Measurements from ENCODE around the gene DCAF12L2.

Gene DCAF12L2

GRCh38 chrX:126165401-126165720 lies 728 bp downstream of the DCAF12L2 start:
- TF ChIP-seq USF1 (IDR thresholded peaks at IDR 0.05): no peak
- no peak for TF ChIP-seq CREB1 (IDR thresholded peaks at IDR 0.05; ENCODE audit: low read depth)
- no peak for TF ChIP-seq TEAD4 (IDR thresholded peaks at IDR 0.05)
- no peak for TF ChIP-seq REST (IDR thresholded peaks at IDR 0.05; ENCODE audit: low read depth)

- TF ChIP-seq YY1 (IDR thresholded peaks at IDR 0.05; ENCODE audit: low read depth) (no peak), REST (IDR thresholded peaks at IDR 0.05; ENCODE audit: low read depth) (no peak), FOXM1 (IDR thresholded peaks at IDR 0.05; ENCODE audit: borderline replicate concordance, low read depth) (no peak), EP300 (IDR thresholded peaks at IDR 0.05; ENCODE audit: borderline replicate concordance) (no peak), MAX (IDR thresholded peaks at IDR 0.05) (no peak), TCF12 (IDR thresholded peaks at IDR 0.05; ENCODE audit: low read depth) (no peak), TAF1 (IDR thresholded peaks at IDR 0.05; ENCODE audit: low read depth) (no peak)
Measured at GRCh38 chrX:126164689-126165400, 1.2 kb downstream of the DCAF12L2 start.

GRCh38 chrX:126164226-126164625 lies 1.9 kb downstream of the DCAF12L2 start:
- TF ChIP-seq REST (IDR thresholded peaks at IDR 0.05; ENCODE audit: low read depth) (no peak), TEAD4 (IDR thresholded peaks at IDR 0.05) (no peak), USF1 (IDR thresholded peaks at IDR 0.05) (no peak), YY1 (IDR thresholded peaks at IDR 0.05; ENCODE audit: low read depth) (no peak), ZBTB7A (IDR thresholded peaks at IDR 0.05; ENCODE audit: low read depth) (no peak), MAX (IDR thresholded peaks at IDR 0.05) (no peak)

- no peak for TF ChIP-seq NFIC (IDR thresholded peaks at IDR 0.05)
- TF ChIP-seq CREB1 (IDR thresholded peaks at IDR 0.05; ENCODE audit: low read depth): no peak
- TF ChIP-seq FOXM1 (IDR thresholded peaks at IDR 0.05; ENCODE audit: borderline replicate concordance, low read depth): no peak
- no peak for TF ChIP-seq MAX (IDR thresholded peaks at IDR 0.05)
- no peak for TF ChIP-seq TEAD4 (IDR thresholded peaks at IDR 0.05)
- no peak for TF ChIP-seq EP300 (IDR thresholded peaks at IDR 0.05; ENCODE audit: borderline replicate concordance)
- no peak for TF ChIP-seq ZBTB7A (IDR thresholded peaks at IDR 0.05; ENCODE audit: low read depth)
- TF ChIP-seq TAF1 (IDR thresholded peaks at IDR 0.05; ENCODE audit: low read depth): no peak
- TF ChIP-seq RAD21 (IDR thresholded peaks at IDR 0.05; ENCODE audit: low read depth): no peak
- TF ChIP-seq USF1 (IDR thresholded peaks at IDR 0.05): no peak
- TF ChIP-seq YY1 (IDR thresholded peaks at IDR 0.05; ENCODE audit: low read depth): no peak
- TF ChIP-seq TCF12 (IDR thresholded peaks at IDR 0.05; ENCODE audit: low read depth): no peak
- no peak for TF ChIP-seq EGR1 (IDR thresholded peaks at IDR 0.05)
- TF ChIP-seq REST (IDR thresholded peaks at IDR 0.05; ENCODE audit: low read depth): no peak
- TF ChIP-seq CEBPB (IDR thresholded peaks at IDR 0.05): no peak
Measured at GRCh38 chrX:126141014-126141413, 25.1 kb downstream of the DCAF12L2 start.
